ENCODE results near the gene PPAN. TPM values are rescaled to one million over a fixed set of nuclear protein-coding genes. Genes with fewer than 3 reads are reported as not detected.

PPAN gene
- total RNA-seq = 10 to 100 TPM; 29.3 to 70.6 (median 59.1) TPM
- polyA plus RNA-seq = 10 to 100 TPM; 48.4 to 93.4 (median 60.8) TPM
- long read RNA-seq, donor 1, transcript PPAN-201 (12 exons, 1,657 nt) = major isoform, 121 of 131 reads
- long read RNA-seq, donor 1, partial matches to known transcripts = 1 of 131 reads
- long read RNA-seq, donor 1, other reads (novel, unspliced or antisense) = 7 of 131 reads
- long read RNA-seq, donor 2, transcript PPAN-202 (11 exons, 1,575 nt) = minor isoform, 13 of 239 reads
- long read RNA-seq, donor 2, transcript PPAN-201 (12 exons, 1,657 nt) = major isoform, 215 of 239 reads
- long read RNA-seq, donor 2, partial matches to known transcripts = 1 of 239 reads
- long read RNA-seq, donor 2, other reads (novel, unspliced or antisense) = 10 of 239 reads

GRCh38 chr19:10106100-10106936 is at the start of gene PPAN:
TSS of gene PPAN (plus strand) at chr19:10106362. CDS start at chr19:10106395, 33 bp downstream.
- Histone ChIP-seq H3K36me3 (ENCODE audit: insufficient read depth in 1 of 2, low read depth in 1 of 2) (peaks cover 19 to 44% of the 10 kb centered on the region in 2 donors), H3K27ac (peak within 1 kb of the TSS; percentile 84), H3K4me3 (peak within 1 kb of the TSS; percentile 90), H3K27me3 (ENCODE audit: insufficient read depth in 3 of 3, low read length in 2 of 3) (no peaks in the 10 kb centered on the region), H3K9me3 (no peaks in the 10 kb centered on the region), H3K4me1 (peaks cover 11% of the 10 kb centered on the region)
- DNase-seq = peak; percentile 98 to 99
- 1 to 2% (median 1%) methylated on average over 64 to 71 of the region's 71 CpGs for WGBS, 3 donors
- peak; percentile 98 to 99 (median 99) for ATAC-seq
- intact Hi-C loops (cut with DNase I) = no loop called here
- no peak for TF ChIP-seq CTCF (IDR thresholded peaks at IDR 0.05)

- no peak overlapping the region for H3K4me3 ChIP-seq
- ATAC-seq (no peak), DNase-seq (peak in 1 of 2 donors; percentile 24)
- no peak overlapping the region for H3K27ac ChIP-seq
- WGBS, 3 donors = 23 to 50% (median 35%) methylated on average over 10 to 21 of the region's 21 CpGs
- no peaks in the 10 kb centered on the region for H3K9me3 ChIP-seq
- no peak for TF ChIP-seq CTCF (IDR thresholded peaks at IDR 0.05)
- no peaks in the 10 kb centered on the region for H3K27me3 ChIP-seq (ENCODE audit: insufficient read depth in 3 of 3, low read length in 2 of 3)
- H3K4me1 ChIP-seq = no peaks in the 10 kb centered on the region
- intact Hi-C loops (cut with DNase I) = no loop called here
- H3K36me3 ChIP-seq (ENCODE audit: insufficient read depth in 1 of 2, low read depth in 1 of 2) = no peaks in the 10 kb centered on the region
These were observed 44.3 kb upstream of the PPAN start for GRCh38 chr19:10061717-10062310.

- Histone ChIP-seq H3K9me3 (no peaks in the 10 kb centered on the region), H3K4me3 (no peak overlapping the region), H3K4me1 (no peaks in the 10 kb centered on the region), H3K27ac (no peak overlapping the region), H3K27me3 (ENCODE audit: insufficient read depth in 3 of 3, low read length in 2 of 3) (peaks cover 0 to 7% (median 0%) of the 10 kb centered on the region in 3 donors), H3K36me3 (ENCODE audit: insufficient read depth in 1 of 2, low read depth in 1 of 2) (no peaks in the 10 kb centered on the region)
- 59 to 70% (median 70%) methylated on average over 4 of the region's 4 CpGs for WGBS, 3 donors
- no peak for TF ChIP-seq CTCF (IDR thresholded peaks at IDR 0.05)
- DNase-seq (no peak), ATAC-seq (no peak)
- intact Hi-C loops (cut with DNase I) = no loop called here
These were observed 38.0 kb upstream of the PPAN start for GRCh38 chr19:10068205-10068604.

- Histone ChIP-seq H3K36me3 (ENCODE audit: insufficient read depth in 1 of 2, low read depth in 1 of 2) (no peaks in the 10 kb centered on the region), H3K27ac (no peak overlapping the region), H3K27me3 (ENCODE audit: insufficient read depth in 3 of 3, low read length in 2 of 3) (peaks cover 0 to 7% (median 0%) of the 10 kb centered on the region in 3 donors), H3K4me3 (no peak overlapping the region), H3K4me1 (no peaks in the 10 kb centered on the region), H3K9me3 (no peaks in the 10 kb centered on the region)
- peak in 1 of 2 donors; percentile 21 for DNase-seq
- TF ChIP-seq CTCF (IDR thresholded peaks at IDR 0.05) = no peak
- intact Hi-C loops (cut with DNase I) = no loop called here
- no peak for ATAC-seq
- 61 to 68% (median 63%) methylated on average over 6 of the region's 6 CpGs for WGBS, 3 donors
These were observed 37.1 kb upstream of the PPAN start for GRCh38 chr19:10069046-10069445.

Data from psoas muscle (tissue), 8 donors.